ENCODE measurements around the gene RAPGEF4. TPM values are rescaled to one million over a fixed set of nuclear protein-coding genes. Genes with fewer than 3 reads are reported as not detected.

Gene RAPGEF4
- total RNA-seq, 1 donor from 2014 or later: 16.6 TPM

DNA sequence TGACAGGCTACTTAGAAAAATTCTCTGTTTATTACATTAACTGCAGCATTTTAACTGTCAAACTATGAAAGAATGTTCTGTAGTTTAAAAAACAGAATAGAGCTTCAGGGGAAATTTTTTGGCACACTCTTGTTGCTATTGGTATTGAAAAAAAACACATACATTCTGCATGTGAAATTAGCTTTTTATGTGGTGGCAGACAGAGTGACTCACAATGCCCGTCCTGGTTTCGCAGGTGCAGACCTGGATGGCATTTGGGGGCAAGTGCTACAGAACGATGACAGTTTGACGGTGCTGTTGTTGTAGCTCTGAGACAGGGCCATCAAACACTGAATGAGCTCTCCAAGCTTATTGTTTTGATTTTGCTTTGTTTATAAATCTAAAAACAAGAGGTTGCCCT is 235.0 kb downstream of the RAPGEF4 start:
- DNase-seq: no peak
- no peak for ATAC-seq
- intact Hi-C loops (cut with micrococcal nuclease): no loop called here

- intact Hi-C loops (cut with micrococcal nuclease): no loop called here
These were observed 236.5 kb downstream of the RAPGEF4 start for GRCh38 chr2:172972005-172972619.

GRCh38 chr2:172974762-172975161 is 239.1 kb downstream of the RAPGEF4 start:
- DNase-seq (no peak), ATAC-seq (no peak)
- intact Hi-C loops (cut with micrococcal nuclease): no loop called here

More at GRCh38 chr2:172972005-172972619, 236.5 kb downstream of the RAPGEF4 start:
- ATAC-seq: peak; percentile 39
- peak; percentile 61 for DNase-seq

DNA sequence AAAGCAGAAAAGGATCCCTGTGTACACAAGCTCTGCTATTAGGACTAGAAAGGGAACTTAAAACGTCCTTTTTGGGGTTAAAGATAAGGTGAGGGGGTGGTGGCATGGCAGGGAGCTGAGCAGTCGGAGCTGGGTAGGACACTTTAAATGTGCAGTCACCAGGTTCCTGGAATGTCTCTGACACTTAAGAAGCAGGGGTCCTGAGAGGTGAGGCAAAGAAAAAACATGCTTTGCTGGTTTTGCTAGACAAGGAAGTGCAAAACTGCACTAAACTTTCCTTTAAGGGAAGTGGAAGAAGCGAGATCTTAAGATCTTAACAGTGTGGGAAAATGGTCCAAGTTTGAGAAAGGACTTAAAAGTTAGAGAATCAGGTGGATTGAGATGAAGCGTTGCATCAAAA is 240.5 kb downstream of the RAPGEF4 start:
- ATAC-seq: no peak
- no peak for DNase-seq
- intact Hi-C loops (cut with micrococcal nuclease): no loop called here

- DNase-seq: no peak
- no peak for ATAC-seq
These were observed 241.2 kb downstream of the RAPGEF4 start for GRCh38 chr2:172976816-172977215.

GRCh38 chr2:172977270-172978062 is 241.8 kb downstream of the RAPGEF4 start:
- intact Hi-C loops (cut with micrococcal nuclease): no loop called here
- ATAC-seq (peak; percentile 61), DNase-seq (no peak)

More at GRCh38 chr2:172976816-172977215, 241.2 kb downstream of the RAPGEF4 start:
- intact Hi-C loops (cut with micrococcal nuclease): no loop called here

DNA sequence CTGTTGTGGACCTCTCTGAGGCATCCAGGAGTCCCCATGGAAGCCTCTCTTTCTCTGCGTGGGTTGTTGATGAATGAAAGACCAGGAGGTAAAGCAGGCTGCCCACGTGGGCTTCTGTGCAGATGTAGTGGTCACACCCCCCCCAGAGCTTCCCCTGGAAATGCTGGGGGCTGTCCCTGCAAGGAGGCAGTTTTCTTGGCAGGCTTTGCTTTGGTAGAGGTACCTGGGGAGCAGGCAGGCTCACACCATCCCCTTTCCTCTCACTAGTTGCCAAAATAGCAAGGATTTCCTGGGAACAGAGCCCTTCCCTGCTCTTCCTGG is 242.4 kb downstream of the RAPGEF4 start:
- DNase-seq: no peak
- ATAC-seq: no peak
- intact Hi-C loops (cut with micrococcal nuclease): no loop called here

DNA sequence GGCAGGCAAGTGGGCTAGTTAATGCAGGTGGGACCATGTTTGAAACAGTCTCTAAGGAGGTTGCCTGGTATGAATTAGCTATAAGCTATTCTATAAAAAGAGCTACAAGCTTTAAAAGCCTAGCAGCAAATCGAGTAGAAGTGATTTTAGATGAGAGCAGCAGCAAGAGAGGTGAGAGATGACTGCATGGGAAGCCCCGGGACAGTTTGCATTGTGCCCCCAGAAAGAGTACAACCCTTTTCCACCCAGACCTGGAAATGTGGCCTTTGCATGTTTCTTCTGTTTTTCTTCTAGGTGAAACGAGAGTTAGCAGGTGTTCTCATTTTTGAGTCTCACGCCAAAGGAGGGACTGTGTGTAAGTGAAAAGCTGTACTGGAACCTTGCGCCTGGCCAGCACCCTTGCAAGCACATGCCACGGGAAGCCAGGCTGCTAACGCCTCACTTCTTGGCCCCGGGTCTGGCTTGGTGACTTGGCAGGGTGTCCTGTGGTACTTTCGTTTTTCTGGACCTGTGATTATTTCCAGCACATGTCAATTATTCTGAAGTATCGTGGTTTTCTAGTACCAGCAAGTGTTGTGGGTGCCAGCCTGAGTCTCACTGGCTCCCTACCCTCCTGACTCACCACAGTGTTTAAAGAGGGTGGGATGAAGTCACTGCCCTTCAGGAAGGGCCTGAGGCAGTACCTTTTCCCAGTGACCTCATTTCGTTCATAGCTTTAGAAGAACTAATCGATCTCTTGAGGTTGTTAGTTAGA is 249.7 kb downstream of the RAPGEF4 start:
- DNase-seq (peak; percentile 59), ATAC-seq (peak; percentile 91)
- intact Hi-C loops (cut with micrococcal nuclease): no loop called here

GRCh38 chr2:172986040-172986439 is 250.4 kb downstream of the RAPGEF4 start:
- intact Hi-C loops (cut with micrococcal nuclease): no loop called here

DNA sequence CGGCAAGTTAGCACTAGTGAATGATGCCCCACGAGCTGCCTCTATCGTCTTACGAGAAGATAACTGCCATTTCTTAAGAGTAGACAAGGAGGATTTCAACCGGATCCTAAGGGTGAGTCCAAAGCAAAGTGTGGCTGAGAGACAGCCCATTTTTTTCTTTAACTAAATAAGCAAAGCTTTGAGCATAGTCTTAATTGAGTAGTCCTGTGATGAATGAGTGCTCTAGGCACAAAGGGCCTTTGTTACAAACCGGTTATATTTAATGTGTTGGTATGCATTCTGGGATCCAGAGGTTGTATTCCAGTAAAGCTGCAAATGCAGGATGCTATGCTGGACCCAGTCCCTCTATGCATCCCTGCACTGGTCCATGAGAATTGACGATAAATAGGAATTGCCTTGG is 253.1 kb downstream of the RAPGEF4 start:
- no peak for ATAC-seq
- intact Hi-C loops (cut with micrococcal nuclease): no loop called here
- no peak for DNase-seq

More at GRCh38 chr2:172986040-172986439, 250.4 kb downstream of the RAPGEF4 start:
- ATAC-seq: peak; percentile 30
- DNase-seq: no peak

GRCh38 chr2:172991031-172991430 is 255.4 kb downstream of the RAPGEF4 start:
- no peak for DNase-seq
- ATAC-seq: no peak
- intact Hi-C loops (cut with micrococcal nuclease): no loop called here

DNA sequence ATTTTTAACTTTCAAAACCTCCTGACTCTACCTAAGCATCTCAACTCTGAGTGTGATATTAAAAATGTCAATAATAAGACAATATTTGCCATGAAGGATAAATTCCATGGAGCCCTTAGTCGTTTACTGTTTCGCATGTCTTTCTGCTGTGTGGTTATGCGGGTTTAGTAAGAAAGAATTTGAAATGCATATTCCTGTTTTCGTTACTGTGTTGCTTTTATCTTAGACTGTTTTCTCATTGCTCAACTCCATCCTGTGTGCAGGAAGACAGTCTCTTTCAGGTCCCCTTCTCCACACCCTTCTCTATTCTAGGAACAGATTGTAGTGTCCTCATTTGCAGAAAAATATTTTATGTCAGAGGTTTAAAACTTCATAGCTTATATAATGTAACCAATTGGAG is 257.5 kb downstream of the RAPGEF4 start:
- intact Hi-C loops (cut with micrococcal nuclease): no loop called here

DNA sequence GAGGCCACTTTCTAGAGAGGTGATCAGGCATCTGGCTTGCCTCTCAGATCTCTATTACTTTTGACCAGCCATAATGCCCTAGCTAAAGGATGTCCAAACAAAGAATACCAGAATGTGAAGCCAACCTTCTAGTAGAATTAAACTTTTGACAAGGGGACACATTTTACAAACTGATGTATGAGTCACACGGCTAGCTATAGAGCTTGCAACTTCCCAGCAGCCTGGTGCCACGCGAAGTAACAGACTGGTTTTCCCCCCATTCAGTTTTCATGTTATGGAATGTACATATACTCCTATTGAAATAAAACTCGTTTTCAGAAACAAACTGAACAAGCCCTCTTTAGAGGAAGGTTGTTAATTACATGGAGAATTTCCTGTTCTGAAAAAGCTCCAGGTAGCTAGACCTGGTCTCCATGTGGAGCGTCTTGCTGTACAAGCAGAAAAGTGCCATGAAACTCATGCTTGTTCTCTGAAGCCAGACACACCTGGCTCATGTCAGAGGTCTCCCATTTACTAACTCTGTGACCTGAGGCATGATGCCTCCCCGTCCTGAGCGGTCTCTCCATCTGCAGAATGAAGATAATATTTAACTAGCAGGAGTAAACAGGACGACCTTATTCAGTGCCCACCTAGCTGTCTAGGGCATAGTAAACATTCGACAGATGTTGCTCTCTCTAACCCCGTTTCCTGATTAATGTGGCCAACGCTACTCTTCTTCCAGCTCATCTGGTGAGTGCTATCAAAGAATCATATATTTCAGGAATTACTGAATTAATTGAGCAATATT is 258.5 kb downstream of the RAPGEF4 start:
- intact Hi-C loops (cut with micrococcal nuclease): no loop called here
- no peak for ATAC-seq

More for the DNA sequence above, 257.5 kb downstream of the RAPGEF4 start:
- DNase-seq (no peak), ATAC-seq (no peak)

DNA sequence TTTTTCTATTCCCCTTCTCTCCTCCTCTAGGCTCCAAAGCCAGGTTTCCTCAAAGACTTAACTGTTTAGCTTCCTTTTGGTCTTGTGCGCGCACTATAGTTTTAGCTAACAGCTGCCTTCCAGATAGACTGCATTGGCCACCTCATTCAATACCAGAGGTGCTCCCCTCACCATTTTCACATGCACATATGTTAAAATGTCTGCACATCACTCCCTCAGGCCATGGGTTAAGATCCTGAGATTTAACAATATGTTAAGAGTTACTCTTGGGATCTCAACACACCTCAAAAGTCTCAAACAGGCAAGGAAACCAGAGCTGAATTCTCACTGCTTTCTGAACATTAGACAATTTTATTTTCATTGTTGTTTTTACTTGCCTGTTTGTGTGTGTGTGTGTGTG is 259.2 kb downstream of the RAPGEF4 start:
- intact Hi-C loops (cut with micrococcal nuclease): no loop called here
- no peak for DNase-seq
- ATAC-seq: no peak

More for the DNA sequence above, 258.5 kb downstream of the RAPGEF4 start:
- DNase-seq: no peak

DNA sequence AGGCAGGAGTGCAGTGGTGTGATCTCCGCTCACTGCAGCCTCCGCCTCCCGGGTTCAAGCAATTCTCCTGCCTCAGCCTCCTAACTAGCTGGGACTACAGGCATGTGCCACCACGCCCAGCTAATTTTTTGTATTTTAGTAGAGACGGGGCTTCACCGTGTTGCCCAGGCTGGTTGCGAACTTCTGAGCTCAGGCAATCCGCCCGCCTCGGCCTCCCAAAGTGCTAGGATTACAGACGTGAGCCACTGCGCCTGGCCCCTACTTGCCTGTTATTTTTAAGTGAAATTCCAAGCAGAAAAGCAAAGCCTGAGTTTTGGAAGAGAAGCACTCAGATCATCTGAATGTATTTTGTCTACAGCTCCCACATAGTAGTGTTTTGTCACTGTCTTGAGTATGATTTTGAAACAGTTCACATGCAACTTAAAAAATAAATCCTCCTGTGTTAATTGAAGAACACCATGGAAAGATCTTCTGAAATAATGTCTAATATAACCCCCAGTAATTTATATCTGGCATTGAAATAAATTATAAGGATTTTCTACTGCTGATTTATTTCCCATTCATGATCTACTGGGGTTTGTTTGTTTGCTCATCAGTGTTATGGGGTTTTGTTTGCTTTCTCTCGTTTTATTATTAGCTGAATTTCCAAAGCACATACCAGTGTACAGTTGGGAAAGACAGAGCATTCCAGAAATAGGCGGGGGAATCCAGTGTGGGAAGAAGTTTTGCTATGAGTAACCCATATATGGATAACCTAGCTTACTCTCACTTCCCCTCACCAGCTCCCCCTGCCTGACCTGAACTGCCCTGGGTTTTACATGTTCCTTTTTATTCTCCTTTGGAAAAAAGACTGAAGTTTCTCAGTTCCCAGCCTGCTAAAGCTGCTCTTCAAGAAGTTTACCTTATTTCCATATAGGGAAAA is 259.9 kb downstream of the RAPGEF4 start:
- intact Hi-C loops (cut with micrococcal nuclease): no loop called here
- peak; percentile 35 for DNase-seq
- peak; percentile 70 for ATAC-seq

GRCh38 chr2:172996387-172996961 is 260.8 kb downstream of the RAPGEF4 start:
- ATAC-seq (no peak), DNase-seq (no peak)
- intact Hi-C loops (cut with micrococcal nuclease): no loop called here

DNA sequence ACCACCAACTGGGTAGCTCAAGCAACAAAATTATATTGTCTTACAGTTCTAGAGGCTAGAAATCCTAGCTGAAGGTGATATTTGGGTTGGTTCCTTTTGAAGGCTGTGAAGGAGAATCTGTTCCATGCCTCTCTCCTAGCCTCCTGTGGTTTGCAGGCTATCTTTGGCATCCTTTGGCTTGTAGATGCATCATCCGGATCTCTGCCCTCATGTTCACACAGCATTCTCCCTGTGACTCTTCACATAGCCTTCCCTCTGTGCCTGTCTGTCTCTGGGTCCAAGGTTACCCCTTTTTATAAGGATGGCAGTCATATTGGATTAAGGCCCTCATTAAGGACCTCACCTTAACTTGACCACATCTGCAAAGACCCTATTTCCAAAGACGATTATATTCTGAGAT is 261.4 kb downstream of the RAPGEF4 start:
- intact Hi-C loops (cut with micrococcal nuclease): no loop called here
- DNase-seq: no peak
- no peak for ATAC-seq
